ENCODE results near the gene RBM22. TPM values are rescaled to one million over a fixed set of nuclear protein-coding genes. Genes with fewer than 3 reads are reported as not detected.

RBM22 gene
- total RNA-seq, 2 donors from 2014 or later, result 40.0 to 42.6 TPM

GRCh38 chr5:150660108-150660831 lies 40.6 kb downstream of the RBM22 start:
- Histone ChIP-seq H3K36me3 (no peaks in the 10 kb centered on the region), H3K4me3 (no peak overlapping the region), H3K27ac (no peak overlapping the region), H3K27me3 (no peaks in the 10 kb centered on the region), H3K9ac (ENCODE audit: low read depth in 2 of 2, low read length in 2 of 2) (no peak overlapping the region), H3K9me3 (no peaks in the 10 kb centered on the region), H3K4me1 (no peaks in the 10 kb centered on the region)
- TF ChIP-seq, protein P1, sequence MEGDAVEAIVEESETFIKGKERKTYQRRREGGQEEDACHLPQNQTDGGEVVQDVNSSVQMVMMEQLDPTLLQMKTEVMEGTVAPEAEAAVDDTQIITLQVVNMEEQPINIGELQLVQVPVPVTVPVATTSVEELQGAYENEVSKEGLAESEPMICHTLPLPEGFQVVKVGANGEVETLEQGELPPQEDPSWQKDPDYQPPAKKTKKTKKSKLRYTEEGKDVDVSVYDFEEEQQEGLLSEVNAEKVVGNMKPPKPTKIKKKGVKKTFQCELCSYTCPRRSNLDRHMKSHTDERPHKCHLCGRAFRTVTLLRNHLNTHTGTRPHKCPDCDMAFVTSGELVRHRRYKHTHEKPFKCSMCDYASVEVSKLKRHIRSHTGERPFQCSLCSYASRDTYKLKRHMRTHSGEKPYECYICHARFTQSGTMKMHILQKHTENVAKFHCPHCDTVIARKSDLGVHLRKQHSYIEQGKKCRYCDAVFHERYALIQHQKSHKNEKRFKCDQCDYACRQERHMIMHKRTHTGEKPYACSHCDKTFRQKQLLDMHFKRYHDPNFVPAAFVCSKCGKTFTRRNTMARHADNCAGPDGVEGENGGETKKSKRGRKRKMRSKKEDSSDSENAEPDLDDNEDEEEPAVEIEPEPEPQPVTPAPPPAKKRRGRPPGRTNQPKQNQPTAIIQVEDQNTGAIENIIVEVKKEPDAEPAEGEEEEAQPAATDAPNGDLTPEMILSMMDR (IDR thresholded peaks at IDR 0.05), result no peak
- DNase-seq, result no peak
- intact Hi-C loops (cut with DNase I), result no loop called here

- Histone ChIP-seq H3K36me3 (no peaks in the 10 kb centered on the region), H3K27me3 (no peaks in the 10 kb centered on the region), H3K9me3 (no peaks in the 10 kb centered on the region), H3K4me3 (no peak overlapping the region), H3K4me1 (no peaks in the 10 kb centered on the region), H3K27ac (no peak overlapping the region), H3K9ac (ENCODE audit: low read depth in 2 of 2, low read length in 2 of 2) (no peak overlapping the region)
- no peak for DNase-seq
- intact Hi-C loops (cut with DNase I), result loop anchor here (2.0 to 10.0 kb wide), 2 partner anchors 101 to 185 kb away; partner anchors contain the start of gene IRGM
- TF ChIP-seq, protein P1 (IDR thresholded peaks at IDR 0.05), result no peak
Measured at GRCh38 chr5:150659360-150660107, 41.3 kb downstream of the RBM22 start.

- Histone ChIP-seq H3K9ac (ENCODE audit: low read depth in 2 of 2, low read length in 2 of 2) (no peak overlapping the region), H3K27me3 (no peaks in the 10 kb centered on the region), H3K9me3 (no peaks in the 10 kb centered on the region), H3K4me1 (no peaks in the 10 kb centered on the region), H3K4me3 (no peak overlapping the region), H3K27ac (no peak overlapping the region), H3K36me3 (no peaks in the 10 kb centered on the region)
- no peak for DNase-seq
- TF ChIP-seq, protein P1 (IDR thresholded peaks at IDR 0.05), result no peak
- intact Hi-C loops (cut with DNase I), result loop anchor here (2.0 to 10.0 kb wide), 2 partner anchors 100 to 186 kb away; partner anchors contain the start of gene IRGM
Measured at GRCh38 chr5:150658699-150659265, 42.1 kb downstream of the RBM22 start.

DNA sequence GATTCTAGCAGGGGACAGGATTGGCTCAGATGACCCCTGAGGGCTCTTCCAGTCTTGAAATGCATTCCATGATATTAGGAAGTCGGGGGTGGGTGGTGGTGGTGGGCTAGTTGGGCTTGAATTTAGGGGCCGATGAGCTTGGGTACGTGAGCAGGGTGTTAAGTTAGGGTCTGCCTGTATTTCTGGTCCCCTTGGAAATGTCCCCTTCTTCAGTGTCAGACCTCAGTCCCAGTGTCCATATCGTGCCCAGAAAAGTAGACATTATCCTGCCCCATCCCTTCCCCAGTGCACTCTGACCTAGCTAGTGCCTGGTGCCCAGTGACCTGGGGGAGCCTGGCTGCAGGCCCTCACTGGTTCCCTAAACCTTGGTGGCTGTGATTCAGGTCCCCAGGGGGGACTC lies 42.7 kb downstream of the RBM22 start:
- Histone ChIP-seq H3K9me3 (no peaks in the 10 kb centered on the region), H3K27ac (no peak overlapping the region), H3K4me1 (no peaks in the 10 kb centered on the region), H3K9ac (ENCODE audit: low read depth in 2 of 2, low read length in 2 of 2) (no peak overlapping the region), H3K27me3 (no peaks in the 10 kb centered on the region), H3K4me3 (no peak overlapping the region), H3K36me3 (no peaks in the 10 kb centered on the region)
- no peak for DNase-seq
- TF ChIP-seq, protein P1 (IDR thresholded peaks at IDR 0.05), result no peak
- intact Hi-C loops (cut with DNase I), result loop anchor here (2.0 to 10.0 kb wide), 2 partner anchors 99 to 187 kb away; partner anchors contain the start of gene IRGM
